ENCODE data around the gene SLC35E3.

SLC35E3 gene

DNA sequence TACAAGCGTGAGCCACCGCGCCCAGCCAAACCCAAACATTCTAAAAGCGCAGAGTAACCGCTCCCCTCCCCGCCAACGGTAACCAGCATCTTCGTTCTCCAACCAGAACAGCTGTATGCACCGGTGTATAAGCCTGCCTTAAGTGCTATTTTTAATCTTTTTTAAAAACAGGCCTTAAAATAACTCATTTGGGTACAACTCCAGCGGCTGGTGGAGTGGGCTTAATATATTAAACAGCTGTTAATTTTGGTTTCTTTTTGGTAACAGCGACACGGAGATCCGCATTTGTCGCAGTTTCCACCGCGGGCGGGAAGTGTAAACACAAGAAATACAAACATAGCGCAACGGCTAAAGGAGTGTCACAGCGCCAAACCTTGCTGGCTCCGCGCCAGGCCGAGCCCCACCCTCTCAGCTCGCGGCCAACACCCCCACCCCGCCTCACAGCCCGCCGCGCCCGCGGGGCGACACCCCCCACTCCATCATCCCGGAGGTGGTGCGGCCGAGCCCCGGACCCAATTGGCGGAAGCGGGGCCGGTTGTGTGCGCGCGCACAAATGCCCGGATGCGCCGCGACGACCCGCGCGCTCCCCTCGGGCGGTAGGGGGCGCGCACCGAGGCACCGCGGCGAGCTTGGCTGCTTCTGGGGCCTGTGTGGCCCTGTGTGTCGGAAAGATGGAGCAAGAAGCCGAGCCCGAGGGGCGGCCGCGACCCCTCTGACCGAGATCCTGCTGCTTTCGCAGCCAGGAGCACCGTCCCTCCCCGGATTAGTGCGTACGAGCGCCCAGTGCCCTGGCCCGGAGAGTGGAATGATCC, 61.8 kb downstream of the SLC35E3 start, which contains the start of gene MDM2:
TSS of gene MDM2 (plus strand) at position 602 of the 812 bp plus-strand sequence. CDS start 301 bp downstream, outside the sequence.
- TF ChIP-seq, protein P1, sequence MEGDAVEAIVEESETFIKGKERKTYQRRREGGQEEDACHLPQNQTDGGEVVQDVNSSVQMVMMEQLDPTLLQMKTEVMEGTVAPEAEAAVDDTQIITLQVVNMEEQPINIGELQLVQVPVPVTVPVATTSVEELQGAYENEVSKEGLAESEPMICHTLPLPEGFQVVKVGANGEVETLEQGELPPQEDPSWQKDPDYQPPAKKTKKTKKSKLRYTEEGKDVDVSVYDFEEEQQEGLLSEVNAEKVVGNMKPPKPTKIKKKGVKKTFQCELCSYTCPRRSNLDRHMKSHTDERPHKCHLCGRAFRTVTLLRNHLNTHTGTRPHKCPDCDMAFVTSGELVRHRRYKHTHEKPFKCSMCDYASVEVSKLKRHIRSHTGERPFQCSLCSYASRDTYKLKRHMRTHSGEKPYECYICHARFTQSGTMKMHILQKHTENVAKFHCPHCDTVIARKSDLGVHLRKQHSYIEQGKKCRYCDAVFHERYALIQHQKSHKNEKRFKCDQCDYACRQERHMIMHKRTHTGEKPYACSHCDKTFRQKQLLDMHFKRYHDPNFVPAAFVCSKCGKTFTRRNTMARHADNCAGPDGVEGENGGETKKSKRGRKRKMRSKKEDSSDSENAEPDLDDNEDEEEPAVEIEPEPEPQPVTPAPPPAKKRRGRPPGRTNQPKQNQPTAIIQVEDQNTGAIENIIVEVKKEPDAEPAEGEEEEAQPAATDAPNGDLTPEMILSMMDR (IDR thresholded peaks at IDR 0.05), result peak; percentile 72

DNA sequence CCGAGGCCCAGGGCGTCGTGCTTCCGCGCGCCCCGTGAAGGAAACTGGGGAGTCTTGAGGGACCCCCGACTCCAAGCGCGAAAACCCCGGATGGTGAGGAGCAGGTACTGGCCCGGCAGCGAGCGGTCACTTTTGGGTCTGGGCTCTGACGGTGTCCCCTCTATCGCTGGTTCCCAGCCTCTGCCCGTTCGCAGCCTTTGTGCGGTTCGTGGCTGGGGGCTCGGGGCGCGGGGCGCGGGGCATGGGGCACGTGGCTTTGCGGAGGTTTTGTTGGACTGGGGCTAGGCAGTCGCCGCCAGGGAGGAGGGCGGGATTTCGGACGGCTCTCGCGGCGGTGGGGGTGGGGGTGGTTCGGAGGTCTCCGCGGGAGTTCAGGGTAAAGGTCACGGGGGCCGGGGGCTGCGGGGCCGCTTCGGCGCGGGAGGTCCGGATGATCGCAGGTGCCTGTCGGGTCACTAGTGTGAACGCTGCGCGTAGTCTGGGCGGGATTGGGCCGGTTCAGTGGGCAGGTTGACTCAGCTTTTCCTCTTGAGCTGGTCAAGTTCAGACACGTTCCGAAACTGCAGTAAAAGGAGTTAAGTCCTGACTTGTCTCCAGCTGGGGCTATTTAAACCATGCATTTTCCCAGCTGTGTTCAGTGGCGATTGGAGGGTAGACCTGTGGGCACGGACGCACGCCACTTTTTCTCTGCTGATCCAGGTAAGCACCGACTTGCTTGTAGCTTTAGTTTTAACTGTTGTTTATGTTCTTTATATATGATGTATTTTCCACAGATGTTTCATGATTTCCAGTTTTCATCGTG, 62.6 kb downstream of the SLC35E3 start:
- TF ChIP-seq, protein P1 (IDR thresholded peaks at IDR 0.05), result no peak; the same call in none of the 2 replicates

DNA sequence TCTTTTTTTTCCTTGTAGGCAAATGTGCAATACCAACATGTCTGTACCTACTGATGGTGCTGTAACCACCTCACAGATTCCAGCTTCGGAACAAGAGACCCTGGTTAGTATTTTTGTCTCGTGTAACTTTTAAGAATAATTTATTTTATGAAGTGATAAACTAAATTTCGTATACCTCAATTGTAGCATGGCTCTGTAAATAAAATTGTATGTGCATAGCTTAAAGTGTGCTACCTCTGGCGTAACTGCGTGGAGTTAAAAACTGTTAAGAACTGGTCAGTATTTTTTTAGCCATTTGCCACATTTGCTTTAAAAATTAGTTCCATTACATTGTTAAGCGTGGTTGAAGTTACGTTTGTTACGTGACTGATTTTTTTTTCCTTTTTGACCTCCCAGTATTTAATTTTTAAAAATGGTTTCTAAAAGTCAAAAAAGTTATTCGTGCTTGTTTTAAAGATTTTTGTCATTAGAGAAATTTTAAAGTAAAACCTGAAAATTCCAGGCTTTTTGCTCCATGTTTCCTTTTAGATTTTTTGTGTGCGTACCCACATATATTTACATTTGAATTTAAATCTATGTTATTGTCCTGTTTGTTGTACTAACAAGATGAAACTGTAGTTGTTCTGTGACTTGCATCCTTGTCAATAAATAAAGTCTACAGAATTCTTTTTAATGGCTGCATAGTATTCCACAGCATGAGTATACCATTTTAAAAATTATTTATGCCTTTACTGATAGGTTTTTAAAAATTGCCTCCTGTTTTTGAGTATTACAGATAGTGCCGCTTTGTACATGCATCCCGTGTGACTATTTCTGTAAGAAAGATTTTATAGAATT, 63.4 kb downstream of the SLC35E3 start:
- TF ChIP-seq, protein P1 (IDR thresholded peaks at IDR 0.05), result no peak

GRCh38 chr12:68812553-68813241, 66.7 kb downstream of the SLC35E3 start:
- TF ChIP-seq, protein P1 (IDR thresholded peaks at IDR 0.05), result no peak

DNA sequence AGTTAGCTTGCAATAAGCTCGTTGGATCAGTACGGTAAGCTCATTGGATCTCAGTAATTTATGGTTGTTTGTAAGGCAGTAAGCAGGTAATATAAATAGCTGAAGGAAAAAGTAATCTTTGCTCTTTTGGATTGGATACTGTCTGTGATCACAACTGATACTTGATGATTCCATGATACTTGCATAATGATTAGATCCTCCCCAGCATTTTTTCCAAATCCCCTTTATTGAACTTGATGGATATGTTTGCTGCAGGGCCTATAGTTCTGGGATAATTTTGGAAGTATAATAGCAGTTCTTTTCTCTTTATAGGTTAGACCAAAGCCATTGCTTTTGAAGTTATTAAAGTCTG, 67.2 kb downstream of the SLC35E3 start:
- TF ChIP-seq, protein P1 (IDR thresholded peaks at IDR 0.05), result no peak

- TF ChIP-seq, protein P1 (IDR thresholded peaks at IDR 0.05), result no peak
Measured at GRCh38 chr12:68814490-68815231, 68.7 kb downstream of the SLC35E3 start.

Measured in LNCAP (cell line).